Measurements from ENCODE around the gene CPLX4.
"Not testable (repeated sequence)": the region's sequence is repeated elsewhere in the genome, so short reads cannot be mapped to it uniquely, and the experiment has no call there.

Gene CPLX4

DNA sequence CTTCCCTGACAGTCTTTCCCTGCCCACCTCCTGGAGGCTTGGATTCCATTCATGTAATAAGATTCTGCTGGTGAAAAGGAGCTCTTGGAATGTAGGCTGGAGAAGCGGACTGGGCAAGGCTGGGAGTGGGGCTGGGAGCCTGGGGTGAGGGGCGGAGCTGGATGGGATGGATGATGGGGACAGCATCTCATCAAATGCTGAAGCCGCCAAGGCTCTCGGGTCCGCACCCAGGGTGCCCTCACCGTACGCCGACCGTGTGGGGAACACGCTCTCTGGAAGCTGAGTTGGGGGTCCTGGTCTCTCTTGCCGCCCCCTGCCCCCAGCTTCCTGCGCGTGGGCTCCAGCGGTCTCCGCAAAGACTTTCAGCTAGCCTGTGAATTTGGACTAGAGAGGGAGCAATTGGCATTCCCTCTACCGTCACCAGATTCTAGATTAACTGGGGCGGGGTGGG lies 54.3 kb downstream of the CPLX4 start:
- no peak for DNase-seq (ENCODE audit: low read depth)
- TF ChIP-seq MYC (IDR thresholded peaks at IDR 0.05; ENCODE audit: low read depth, low read length): no peak
- TF ChIP-seq POLR2A (IDR thresholded peaks at IDR 0.05; ENCODE audit: extremely low read depth, insufficient read length): no peak
- no peak overlapping the region for H3K4me3 ChIP-seq (ENCODE audit: low read depth, low read length)

DNA sequence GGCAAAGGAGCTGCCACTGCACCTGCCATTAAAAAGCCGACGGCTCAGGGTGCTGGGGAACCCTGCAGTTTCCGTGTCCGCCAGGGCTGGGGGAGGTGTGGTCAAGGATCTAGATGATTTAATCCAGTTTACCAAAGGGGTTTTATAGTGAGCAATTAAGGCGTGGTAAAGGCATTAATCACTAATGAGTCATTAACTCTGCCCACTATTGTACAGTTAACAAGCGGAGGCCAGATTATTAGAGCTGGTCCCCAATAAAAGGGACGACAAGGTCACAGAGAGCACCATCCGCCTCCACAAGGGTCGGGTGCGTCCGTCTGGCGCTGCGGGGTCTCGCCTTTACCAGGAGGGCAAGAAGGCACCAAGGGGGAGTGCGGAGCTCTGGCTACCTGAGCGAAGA lies 54.8 kb downstream of the CPLX4 start:
- H3K4me3 ChIP-seq (ENCODE audit: low read depth, low read length): no peak overlapping the region
- TF ChIP-seq POLR2A (IDR thresholded peaks at IDR 0.05; ENCODE audit: extremely low read depth, insufficient read length) (no peak), MYC (IDR thresholded peaks at IDR 0.05; ENCODE audit: low read depth, low read length) (no peak), CTCF (IDR thresholded peaks at IDR 0.05; ENCODE audit: low read depth, low read length) (no peak)
- TF ChIP-seq, protein P1, sequence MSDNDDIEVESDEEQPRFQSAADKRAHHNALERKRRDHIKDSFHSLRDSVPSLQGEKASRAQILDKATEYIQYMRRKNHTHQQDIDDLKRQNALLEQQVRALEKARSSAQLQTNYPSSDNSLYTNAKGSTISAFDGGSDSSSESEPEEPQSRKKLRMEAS (IDR thresholded peaks at IDR 0.05; ENCODE audit: low read depth, low read length): no peak
- DNase-seq (ENCODE audit: low read depth): no peak

DNA sequence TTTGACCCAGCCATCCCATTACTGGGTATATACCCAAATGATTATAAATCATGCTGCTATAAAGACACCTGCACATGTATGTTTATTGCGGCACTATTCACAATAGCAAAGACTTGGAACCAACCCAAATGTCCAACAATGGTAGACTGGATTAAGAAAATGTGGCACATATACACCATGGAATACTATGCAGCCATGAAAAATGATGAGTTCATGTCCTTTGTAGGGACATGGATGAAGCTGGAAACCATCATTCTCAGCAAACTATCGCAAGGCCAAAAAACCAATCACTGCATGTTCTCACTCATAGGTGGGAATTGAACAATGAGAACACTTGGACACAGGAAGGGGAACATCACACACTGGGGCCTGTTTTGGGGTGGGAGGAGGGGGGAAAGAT lies 56.2 kb downstream of the CPLX4 start:
- DNase-seq (ENCODE audit: low read depth); H3K4me3 ChIP-seq (ENCODE audit: low read depth, low read length): not testable (repeated sequence)

DNA sequence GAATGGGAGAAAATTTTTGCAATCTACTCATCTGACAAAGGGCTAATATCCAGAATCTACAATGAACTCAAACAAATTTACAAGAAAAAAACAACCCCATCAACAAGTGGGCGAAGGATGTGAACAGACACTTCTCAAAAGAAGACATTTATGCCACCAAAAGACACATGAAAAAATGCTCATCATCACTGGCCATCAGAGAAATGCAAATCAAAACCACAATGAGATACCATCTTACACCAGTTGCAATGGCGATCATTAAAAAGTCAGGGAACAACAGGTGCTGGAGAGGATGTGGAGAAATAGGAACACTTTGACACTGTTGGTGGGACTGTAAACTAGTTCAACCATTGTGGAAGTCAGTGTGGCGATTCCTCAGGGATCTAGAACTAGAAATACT lies 56.6 kb downstream of the CPLX4 start:
- DNase-seq (ENCODE audit: low read depth); H3K4me3 ChIP-seq (ENCODE audit: low read depth, low read length): not testable (repeated sequence)

- not testable (repeated sequence) for DNase-seq (ENCODE audit: low read depth); H3K4me3 ChIP-seq (ENCODE audit: low read depth, low read length)
These were observed 63.0 kb downstream of the CPLX4 start for GRCh38 chr18:59255491-59255890.

GRCh38 chr18:59249199-59249774 lies 69.2 kb downstream of the CPLX4 start:
- H3K4me3 ChIP-seq (ENCODE audit: low read depth, low read length): no peak overlapping the region
- no peak for TF ChIP-seq MYC (IDR thresholded peaks at IDR 0.05; ENCODE audit: low read depth, low read length)
- no peak for TF ChIP-seq POLR2A (IDR thresholded peaks at IDR 0.05; ENCODE audit: extremely low read depth, insufficient read length)
- TF ChIP-seq CTCF (IDR thresholded peaks at IDR 0.05; ENCODE audit: low read depth, low read length): peak; percentile 67
- DNase-seq (ENCODE audit: low read depth): peak; percentile 61

GRCh38 chr18:59246796-59247195 lies 71.7 kb downstream of the CPLX4 start:
- DNase-seq (ENCODE audit: low read depth): no peak
- H3K4me3 ChIP-seq (ENCODE audit: low read depth, low read length): no peak overlapping the region
- TF ChIP-seq POLR2A (IDR thresholded peaks at IDR 0.05; ENCODE audit: extremely low read depth, insufficient read length) (no peak), MYC (IDR thresholded peaks at IDR 0.05; ENCODE audit: low read depth, low read length) (no peak), CTCF (IDR thresholded peaks at IDR 0.05; ENCODE audit: low read depth, low read length) (no peak)
- TF ChIP-seq, protein P1 (IDR thresholded peaks at IDR 0.05; ENCODE audit: low read depth, low read length): no peak

Measured in NB4 (cell line).